ENCODE measurements around the gene HJURP.

GRCh38 chr2:233807966-233808935 lies 46.1 kb downstream of the HJURP start:
- TF ChIP-seq CTCF (IDR thresholded peaks at IDR 0.05) (no peak), EP300 (IDR thresholded peaks at IDR 0.05) (no peak)

Measured in gastroesophageal sphincter (tissue), 3 donors.